ENCODE results near the gene IL32. TPM values are rescaled to one million over a fixed set of nuclear protein-coding genes. Genes with fewer than 3 reads are reported as not detected.

The IL32 gene
- polyA plus RNA-seq, 1 donor from 2014 or later: not detected

DNA sequence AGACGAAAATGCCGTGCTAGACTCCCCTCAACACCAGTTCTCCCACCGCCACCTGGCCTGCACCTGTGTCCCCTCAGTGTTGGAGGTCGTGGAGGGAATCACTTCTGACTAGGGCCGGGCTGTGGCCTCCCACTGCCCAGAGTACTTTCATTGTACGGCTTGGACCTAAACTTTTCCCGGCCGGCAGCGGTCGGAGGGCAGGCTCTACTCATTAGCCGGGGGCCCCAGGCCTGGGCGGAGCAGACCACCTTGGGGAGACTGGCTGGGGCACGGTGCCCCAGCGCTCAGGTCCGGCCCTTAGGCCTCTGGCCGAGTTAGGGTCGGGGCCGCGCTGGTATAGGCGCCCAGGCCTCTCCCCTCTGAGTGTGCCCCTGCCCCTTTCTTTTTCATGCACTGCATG, 48.1 kb upstream of the IL32 start:
- Histone ChIP-seq H3K9me3 (ENCODE audit: low read length) (no peaks in the 10 kb centered on the region), H3K9ac (ENCODE audit: low read length) (no peak overlapping the region), H3K36me3 (ENCODE audit: insufficient read depth, low read length) (no peaks in the 10 kb centered on the region), H3K27me3 (ENCODE audit: insufficient read depth, low read depth, low read length) (peaks cover 44% of the 10 kb centered on the region), H3K27ac (ENCODE audit: low read length) (no peak overlapping the region), H2AFZ (ENCODE audit: low read depth, low read length) (no peak overlapping the region), H3K4me3 (ENCODE audit: low read length) (no peak overlapping the region), H4K20me1 (ENCODE audit: insufficient read depth) (no peaks in the 10 kb centered on the region), H3K79me2 (replicated peaks; ENCODE audit: insufficient read depth, low read length) (no peaks in the 10 kb centered on the region), H3K4me2 (ENCODE audit: low read length) (no peak overlapping the region), H3K9me2 (ENCODE audit: insufficient read depth, low read length) (no peaks in the 10 kb centered on the region), H3F3A (ENCODE audit: insufficient read depth, low read length, poor library complexity, severe bottlenecking) (no peaks in the 10 kb centered on the region)
- TF ChIP-seq CTCF (IDR thresholded peaks at IDR 0.05; ENCODE audit: poor library complexity, severe bottlenecking) (no peak), RAD21 (conservative IDR thresholded peaks at IDR 0.05) (no peak), EP300 (conservative IDR thresholded peaks at IDR 0.05; ENCODE audit: poor library complexity, severe bottlenecking) (no peak), EZH2 (IDR thresholded peaks at IDR 0.05; ENCODE audit: borderline replicate concordance, insufficient read depth, low read length, poor library complexity, severe bottlenecking) (no peak), MXI1 (conservative IDR thresholded peaks at IDR 0.05; ENCODE audit: poor library complexity, severe bottlenecking) (no peak), POLR2AphosphoS5 (IDR thresholded peaks at IDR 0.05) (no peak), TAF1 (IDR thresholded peaks at IDR 0.05; ENCODE audit: low read depth) (no peak), SMC3 (conservative IDR thresholded peaks at IDR 0.05; ENCODE audit: poor library complexity) (no peak)
- TF ChIP-seq, protein P1, sequence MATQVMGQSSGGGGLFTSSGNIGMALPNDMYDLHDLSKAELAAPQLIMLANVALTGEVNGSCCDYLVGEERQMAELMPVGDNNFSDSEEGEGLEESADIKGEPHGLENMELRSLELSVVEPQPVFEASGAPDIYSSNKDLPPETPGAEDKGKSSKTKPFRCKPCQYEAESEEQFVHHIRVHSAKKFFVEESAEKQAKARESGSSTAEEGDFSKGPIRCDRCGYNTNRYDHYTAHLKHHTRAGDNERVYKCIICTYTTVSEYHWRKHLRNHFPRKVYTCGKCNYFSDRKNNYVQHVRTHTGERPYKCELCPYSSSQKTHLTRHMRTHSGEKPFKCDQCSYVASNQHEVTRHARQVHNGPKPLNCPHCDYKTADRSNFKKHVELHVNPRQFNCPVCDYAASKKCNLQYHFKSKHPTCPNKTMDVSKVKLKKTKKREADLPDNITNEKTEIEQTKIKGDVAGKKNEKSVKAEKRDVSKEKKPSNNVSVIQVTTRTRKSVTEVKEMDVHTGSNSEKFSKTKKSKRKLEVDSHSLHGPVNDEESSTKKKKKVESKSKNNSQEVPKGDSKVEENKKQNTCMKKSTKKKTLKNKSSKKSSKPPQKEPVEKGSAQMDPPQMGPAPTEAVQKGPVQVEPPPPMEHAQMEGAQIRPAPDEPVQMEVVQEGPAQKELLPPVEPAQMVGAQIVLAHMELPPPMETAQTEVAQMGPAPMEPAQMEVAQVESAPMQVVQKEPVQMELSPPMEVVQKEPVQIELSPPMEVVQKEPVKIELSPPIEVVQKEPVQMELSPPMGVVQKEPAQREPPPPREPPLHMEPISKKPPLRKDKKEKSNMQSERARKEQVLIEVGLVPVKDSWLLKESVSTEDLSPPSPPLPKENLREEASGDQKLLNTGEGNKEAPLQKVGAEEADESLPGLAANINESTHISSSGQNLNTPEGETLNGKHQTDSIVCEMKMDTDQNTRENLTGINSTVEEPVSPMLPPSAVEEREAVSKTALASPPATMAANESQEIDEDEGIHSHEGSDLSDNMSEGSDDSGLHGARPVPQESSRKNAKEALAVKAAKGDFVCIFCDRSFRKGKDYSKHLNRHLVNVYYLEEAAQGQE (IDR thresholded peaks at IDR 0.05; ENCODE audit: borderline replicate concordance): no peak

- H3F3A ChIP-seq (ENCODE audit: insufficient read depth, low read length, poor library complexity, severe bottlenecking): no peaks in the 10 kb centered on the region
- peaks cover 38% of the 10 kb centered on the region for H3K27me3 ChIP-seq (ENCODE audit: insufficient read depth, low read depth, low read length)
- no peaks in the 10 kb centered on the region for H3K9me2 ChIP-seq (ENCODE audit: insufficient read depth, low read length)
- H3K36me3 ChIP-seq (ENCODE audit: insufficient read depth, low read length): no peaks in the 10 kb centered on the region
- peak within 1 kb of the TSS; percentile 35 for H3K4me3 ChIP-seq (ENCODE audit: low read length)
- no peak within 1 kb of the TSS for H3K27ac ChIP-seq (ENCODE audit: low read length)
- no peaks in the 10 kb centered on the region for H4K20me1 ChIP-seq (ENCODE audit: insufficient read depth)
- no peaks in the 10 kb centered on the region for H3K9me3 ChIP-seq (ENCODE audit: low read length)
- H3K79me2 ChIP-seq (replicated peaks; ENCODE audit: insufficient read depth, low read length): no peaks in the 10 kb centered on the region
- H3K4me2 ChIP-seq (ENCODE audit: low read length): no peak within 1 kb of the TSS
- no peak within 1 kb of the TSS for H3K9ac ChIP-seq (ENCODE audit: low read length)
- H2AFZ ChIP-seq (ENCODE audit: low read depth, low read length): no peak within 1 kb of the TSS
- peak; percentile 55 for TF ChIP-seq CTCF (IDR thresholded peaks at IDR 0.05; ENCODE audit: poor library complexity, severe bottlenecking)
- no peak for TF ChIP-seq RAD21 (conservative IDR thresholded peaks at IDR 0.05)
- TF ChIP-seq TAF1 (IDR thresholded peaks at IDR 0.05; ENCODE audit: low read depth): no peak
- no peak for TF ChIP-seq MXI1 (conservative IDR thresholded peaks at IDR 0.05; ENCODE audit: poor library complexity, severe bottlenecking)
- no peak for TF ChIP-seq POLR2AphosphoS5 (IDR thresholded peaks at IDR 0.05)
- no peak for TF ChIP-seq EP300 (conservative IDR thresholded peaks at IDR 0.05; ENCODE audit: poor library complexity, severe bottlenecking)
- TF ChIP-seq SMC3 (conservative IDR thresholded peaks at IDR 0.05; ENCODE audit: poor library complexity): no peak
- TF ChIP-seq, protein P1 (IDR thresholded peaks at IDR 0.05; ENCODE audit: borderline replicate concordance): no peak
These were observed 47.5 kb upstream of the IL32 start, which contains the start of gene CLDN6 for GRCh38 chr16:3017794-3018506. TSS of gene CLDN6 (minus strand) at chr16:3018183. CDS start at chr16:3016021, 2,162 bp downstream.
